Panc1 (cell line): ENCODE results near the gene DNAH6. TPM values are rescaled to one million over a fixed set of nuclear protein-coding genes. Genes with fewer than 3 reads are reported as not detected.
"Not testable (repeated sequence)": the region's sequence is repeated elsewhere in the genome, so short reads cannot be mapped to it uniquely, and the experiment has no call there.

ENCODE experiments used
- ATAC-seq: fragments of 200-7000 bp; cut with Tn5 transposase; 2 replicates; pipeline ENCODE4 v1.9.1; 2020; ENCODE audit warnings: mild to moderate bottlenecking, moderate library complexity
- BruUV-seq: library from RNA; stranded (reverse); fragments of 400-500 nt; replicated peaks from 2 replicates; lab custom pipeline; 2021; lab: Mats Ljungman, UMichigan
- CTCF ChIA-PET: fragments of 300-600 bp; sonication (Branson Sonifier 250); formaldehyde crosslinking; loops from one replicate; lab custom pipeline; 2022; ENCODE audit warnings: antibody characterized with exemption; lab: Charles Lee
- POLR2A ChIA-PET: fragments of 300-600 bp; sonication (Branson Sonifier 250); formaldehyde crosslinking; loops from one replicate; lab custom pipeline; 2022; ENCODE audit warnings: antibody characterized with exemption; lab: Charles Lee
- DNase-seq: peaks from one replicate; pipeline ENCODE4 v3.0.0-alpha.2; 2010; ENCODE audit warnings: low read depth, low spot score
- H3K27ac ChIP-seq: 2 replicates; pipeline ENCODE4 v1.5.1; 2011; ENCODE audit warnings: mild to moderate bottlenecking, low read length, inconsistent platforms
- H3K27me3 ChIP-seq: fragments of 200-500 bp; sonication (Bioruptor generic); 2 replicates; pipeline ENCODE4 v1.6.0; 2014; ENCODE audit warnings: low read length, inconsistent platforms; ENCODE audit not compliant: control insufficient read depth, insufficient read depth
- H3K36me3 ChIP-seq: fragments of 200-500 bp; sonication (Bioruptor generic); 2 replicates; pipeline ENCODE4 v1.5.1; 2014; ENCODE audit warnings: inconsistent platforms, mild to moderate bottlenecking, low read length, moderate library complexity; ENCODE audit not compliant: control insufficient read depth, insufficient read depth
- H3K4me1 ChIP-seq: 2 replicates; pipeline ENCODE4 v1.5.1; 2011; ENCODE audit warnings: inconsistent platforms, mild to moderate bottlenecking, low read length, moderate library complexity; ENCODE audit not compliant: control insufficient read depth, insufficient read depth
- H3K4me3 ChIP-seq, 2 experiments: 2 replicates each; pipeline ENCODE4 v1.5.1; 2011 to 2012; ENCODE audit warnings: low read depth in 2 of 2, low read length in 2 of 2, mild to moderate bottlenecking in 2 of 2, inconsistent platforms in 1 of 2, moderate library complexity in 1 of 2
- H3K9me3 ChIP-seq: fragments of 200-500 bp; sonication (Bioruptor generic); 2 replicates; pipeline ENCODE4 v1.5.1; 2014; ENCODE audit warnings: low read depth, mild to moderate bottlenecking, inconsistent platforms, low read length, moderate library complexity; ENCODE audit not compliant: control insufficient read depth, insufficient read depth
- POLR2AphosphoS5 ChIP-seq: IDR thresholded peaks from 2 replicates; pipeline ENCODE4 v1.6.1; 2012; ENCODE audit warnings: mild to moderate bottlenecking, low read depth, low read length, moderate library complexity
- SIN3A ChIP-seq: IDR thresholded peaks from 2 replicates; pipeline ENCODE4 v1.6.1; 2012; ENCODE audit warnings: low read depth, mild to moderate bottlenecking, low read length, moderate library complexity, borderline replicate concordance; ENCODE audit not compliant: insufficient read depth
- TCF7L2 ChIP-seq: IDR thresholded peaks from 2 replicates; pipeline ENCODE4 v1.6.1; 2011; ENCODE audit warnings: mild to moderate bottlenecking, low read depth, low read length, inconsistent platforms
- in situ Hi-C: cut with HindIII; loops from 2 replicates; pipeline ENCODE4 v1.10.0; 2016; ENCODE audit warnings: low sequenced_read_pairs, low pct_unique_long_range_greater_than_20kb
- intact Hi-C: fragments of 100-400 bp; cut with micrococcal nuclease; formaldehyde crosslinking; loops from one replicate; pipeline ENCODE4 v1.10.0; 2022; ENCODE audit not compliant: unreplicated experiment
- total RNA-seq: library from RNA; stranded (reverse); gene quantifications from one replicate; pipeline ENCODE4 v1.2.1, GENCODE V29; 2021; ENCODE audit not compliant: unreplicated experiment
- TF ChIP-seq, protein P1 (sequence below), 2 experiments: IDR thresholded peaks; 2 replicates each; pipeline ENCODE4 v1.6.1; 2011 to 2012; ENCODE audit warnings: low read depth in 2 of 2, control low read depth in 1 of 2, low read length in 1 of 2, mild to moderate bottlenecking in 1 of 2, moderate library complexity in 1 of 2; ENCODE audit not compliant: insufficient read depth in 1 of 2
- TF ChIP-seq, protein P2 (sequence below): fragments of 450-650 bp; IDR thresholded peaks from 2 replicates; pipeline ENCODE4 v1.5.1; 2017; ENCODE audit warnings: mild to moderate bottlenecking

DNAH6 gene
- total RNA-seq, 1 experiment from 2014 or later, result 0.26 TPM

DNA sequence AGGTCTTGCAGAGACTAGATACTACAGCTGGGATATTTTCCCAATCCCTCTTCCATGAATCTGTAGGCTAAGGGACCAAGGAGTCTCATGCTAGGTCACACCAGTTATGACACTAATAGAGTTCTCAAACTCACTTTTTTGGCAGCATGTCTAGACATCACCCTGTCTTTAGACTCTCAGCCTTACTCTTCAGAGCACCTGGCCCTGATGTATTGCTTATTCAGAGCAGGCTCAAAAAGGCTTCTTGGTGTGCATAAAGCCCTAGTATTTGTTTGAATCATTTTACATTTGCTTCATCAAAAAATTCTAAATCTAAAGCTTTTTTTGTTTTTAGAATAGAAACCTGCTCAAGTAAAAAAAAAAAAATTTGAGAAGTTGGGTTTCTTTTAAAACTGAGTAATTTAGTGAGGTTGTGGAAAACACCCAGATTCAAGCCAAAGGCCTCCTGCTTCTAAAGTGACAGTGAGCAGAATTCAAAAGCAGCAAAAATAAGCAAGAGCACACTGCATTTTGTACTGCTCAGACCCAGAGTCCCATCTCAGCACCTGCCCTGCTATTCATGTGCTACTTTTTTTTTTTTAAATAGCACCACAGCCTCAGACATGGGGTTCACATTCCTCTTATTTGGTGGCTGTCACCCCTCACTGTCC is 18.0 kb upstream of the DNAH6 start:
- no peaks in the 10 kb centered on the region for H3K27me3 ChIP-seq
- ATAC-seq, result no peak
- BruUV-seq, result no TSS peak
- ChIA-PET POLR2A (no interaction called here), CTCF (no interaction called here)
- in situ Hi-C loops, result no loop called here
- H3K4me3 ChIP-seq, result no peak overlapping the region
- H3K27ac ChIP-seq, result no peak overlapping the region
- H3K36me3 ChIP-seq, result no peaks in the 10 kb centered on the region
- DNase-seq, result no peak
- H3K9me3 ChIP-seq, result no peaks in the 10 kb centered on the region
- intact Hi-C loops, result loop anchor here (5.0 kb wide), 3 partner anchors 369 to 429 kb away; partner anchors contain the start of gene TRABD2A
- TF ChIP-seq TCF7L2, result no peak
- TF ChIP-seq, protein P1, sequence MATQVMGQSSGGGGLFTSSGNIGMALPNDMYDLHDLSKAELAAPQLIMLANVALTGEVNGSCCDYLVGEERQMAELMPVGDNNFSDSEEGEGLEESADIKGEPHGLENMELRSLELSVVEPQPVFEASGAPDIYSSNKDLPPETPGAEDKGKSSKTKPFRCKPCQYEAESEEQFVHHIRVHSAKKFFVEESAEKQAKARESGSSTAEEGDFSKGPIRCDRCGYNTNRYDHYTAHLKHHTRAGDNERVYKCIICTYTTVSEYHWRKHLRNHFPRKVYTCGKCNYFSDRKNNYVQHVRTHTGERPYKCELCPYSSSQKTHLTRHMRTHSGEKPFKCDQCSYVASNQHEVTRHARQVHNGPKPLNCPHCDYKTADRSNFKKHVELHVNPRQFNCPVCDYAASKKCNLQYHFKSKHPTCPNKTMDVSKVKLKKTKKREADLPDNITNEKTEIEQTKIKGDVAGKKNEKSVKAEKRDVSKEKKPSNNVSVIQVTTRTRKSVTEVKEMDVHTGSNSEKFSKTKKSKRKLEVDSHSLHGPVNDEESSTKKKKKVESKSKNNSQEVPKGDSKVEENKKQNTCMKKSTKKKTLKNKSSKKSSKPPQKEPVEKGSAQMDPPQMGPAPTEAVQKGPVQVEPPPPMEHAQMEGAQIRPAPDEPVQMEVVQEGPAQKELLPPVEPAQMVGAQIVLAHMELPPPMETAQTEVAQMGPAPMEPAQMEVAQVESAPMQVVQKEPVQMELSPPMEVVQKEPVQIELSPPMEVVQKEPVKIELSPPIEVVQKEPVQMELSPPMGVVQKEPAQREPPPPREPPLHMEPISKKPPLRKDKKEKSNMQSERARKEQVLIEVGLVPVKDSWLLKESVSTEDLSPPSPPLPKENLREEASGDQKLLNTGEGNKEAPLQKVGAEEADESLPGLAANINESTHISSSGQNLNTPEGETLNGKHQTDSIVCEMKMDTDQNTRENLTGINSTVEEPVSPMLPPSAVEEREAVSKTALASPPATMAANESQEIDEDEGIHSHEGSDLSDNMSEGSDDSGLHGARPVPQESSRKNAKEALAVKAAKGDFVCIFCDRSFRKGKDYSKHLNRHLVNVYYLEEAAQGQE (IDR thresholded peaks at IDR 0.05; ENCODE audit: insufficient read depth in 1 of 2, low read depth in 2 of 2, low read length in 1 of 2), result no peak
- TF ChIP-seq SIN3A, result no peak
- TF ChIP-seq, protein P2, sequence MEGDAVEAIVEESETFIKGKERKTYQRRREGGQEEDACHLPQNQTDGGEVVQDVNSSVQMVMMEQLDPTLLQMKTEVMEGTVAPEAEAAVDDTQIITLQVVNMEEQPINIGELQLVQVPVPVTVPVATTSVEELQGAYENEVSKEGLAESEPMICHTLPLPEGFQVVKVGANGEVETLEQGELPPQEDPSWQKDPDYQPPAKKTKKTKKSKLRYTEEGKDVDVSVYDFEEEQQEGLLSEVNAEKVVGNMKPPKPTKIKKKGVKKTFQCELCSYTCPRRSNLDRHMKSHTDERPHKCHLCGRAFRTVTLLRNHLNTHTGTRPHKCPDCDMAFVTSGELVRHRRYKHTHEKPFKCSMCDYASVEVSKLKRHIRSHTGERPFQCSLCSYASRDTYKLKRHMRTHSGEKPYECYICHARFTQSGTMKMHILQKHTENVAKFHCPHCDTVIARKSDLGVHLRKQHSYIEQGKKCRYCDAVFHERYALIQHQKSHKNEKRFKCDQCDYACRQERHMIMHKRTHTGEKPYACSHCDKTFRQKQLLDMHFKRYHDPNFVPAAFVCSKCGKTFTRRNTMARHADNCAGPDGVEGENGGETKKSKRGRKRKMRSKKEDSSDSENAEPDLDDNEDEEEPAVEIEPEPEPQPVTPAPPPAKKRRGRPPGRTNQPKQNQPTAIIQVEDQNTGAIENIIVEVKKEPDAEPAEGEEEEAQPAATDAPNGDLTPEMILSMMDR, result no peak
- TF ChIP-seq POLR2AphosphoS5, result no peak
- no peaks in the 10 kb centered on the region for H3K4me1 ChIP-seq

DNA sequence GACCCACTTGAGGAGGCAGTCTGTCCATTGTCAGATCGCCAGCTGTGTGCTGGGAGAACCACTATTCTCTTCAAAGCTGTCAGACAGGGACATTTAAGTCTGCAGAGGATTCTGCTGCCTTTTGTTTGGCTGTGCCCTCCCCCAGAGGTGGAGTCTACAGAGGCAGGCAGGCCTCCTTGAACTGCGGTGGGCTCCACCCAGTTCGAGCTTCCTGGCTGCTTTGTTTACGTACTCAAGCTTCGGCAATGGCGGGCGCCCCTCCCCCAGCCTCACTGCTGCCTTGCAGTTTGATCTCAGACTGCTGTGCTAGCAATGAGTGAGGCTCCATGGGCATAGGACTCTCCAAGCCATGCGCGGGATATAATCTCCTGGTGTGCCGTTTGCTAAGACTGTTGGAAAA is 5.3 kb upstream of the DNAH6 start:
- ATAC-seq, H3K27ac ChIP-seq, DNase-seq, H3K9me3 ChIP-seq, H3K27me3 ChIP-seq, CTCF ChIA-PET, H3K4me3 ChIP-seq, H3K36me3 ChIP-seq, BruUV-seq, in situ Hi-C loops, H3K4me1 ChIP-seq, POLR2A ChIA-PET, intact Hi-C loops: not testable (repeated sequence)

DNA sequence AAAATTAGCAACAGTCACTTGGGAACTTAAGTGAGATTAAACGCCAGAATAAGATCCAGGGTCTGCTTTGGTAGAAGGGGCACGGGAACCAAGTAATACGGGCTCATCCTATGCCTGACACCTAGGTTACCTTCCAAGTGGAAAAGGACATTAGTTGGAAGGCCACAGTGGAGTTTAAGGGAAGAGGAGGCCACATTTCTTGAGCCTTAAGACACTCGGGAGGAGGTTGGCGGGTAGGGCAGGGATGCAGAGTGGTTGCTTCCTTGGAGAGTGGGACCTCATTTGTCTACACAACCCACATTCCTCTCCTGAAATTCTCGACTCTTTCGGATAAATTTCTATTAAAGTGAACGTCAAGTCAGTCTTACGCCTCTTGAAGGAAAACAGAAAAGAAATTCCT is 510 bp upstream of the DNAH6 start:
- no peak for ATAC-seq
- BruUV-seq, result no TSS peak
- in situ Hi-C loops (no loop called here), intact Hi-C loops (no loop called here)
- Histone ChIP-seq H3K27ac (no peak overlapping the region), H3K27me3 (peaks cover 17% of the 10 kb centered on the region), H3K4me1 (peaks cover 8% of the 10 kb centered on the region; the same call in 1 of the 2 replicates), H3K9me3 (no peaks in the 10 kb centered on the region), H3K36me3 (no peaks in the 10 kb centered on the region), H3K4me3 (peak overlapping the region; percentile 59 to 81)
- ChIA-PET POLR2A (no interaction called here), CTCF (no interaction called here)
- no peak for DNase-seq
- TF ChIP-seq, protein P1 (IDR thresholded peaks at IDR 0.05; ENCODE audit: insufficient read depth in 1 of 2, low read depth in 2 of 2, low read length in 1 of 2), result no peak
- TF ChIP-seq POLR2AphosphoS5, result no peak
- TF ChIP-seq SIN3A, result no peak
- no peak for TF ChIP-seq TCF7L2
- TF ChIP-seq, protein P2, result no peak
